NOMO-1 treated with dmso at 0.1 percent for 144 hours (cell line): Measurements from ENCODE around the gene IGSF23.

Source experiments
- DNase-seq: peaks from one replicate; lab custom pipeline; 2025; ENCODE audit not compliant: unreplicated experiment; lab: John Stamatoyannopoulos, UW

The IGSF23 gene

GRCh38 chr19:44613295-44614178 is at the start of gene IGSF23:
Gene IGSF23 (plus strand): TSS chr19:44613563. CDS start chr19:44613646, 83 bp downstream.
- DNase-seq: no peak

GRCh38 chr19:44566984-44567383 is 46.4 kb upstream of the IGSF23 start:
- no peak for DNase-seq

GRCh38 chr19:44567745-44568144 is 45.6 kb upstream of the IGSF23 start:
- no peak for DNase-seq

GRCh38 chr19:44570603-44570983 is 42.8 kb upstream of the IGSF23 start:
- DNase-seq: no peak

GRCh38 chr19:44570984-44571684 is 42.2 kb upstream of the IGSF23 start:
- peak; percentile 21 for DNase-seq

GRCh38 chr19:44571830-44572580 is 41.4 kb upstream of the IGSF23 start:
- no peak for DNase-seq

- DNase-seq: no peak
Observed at GRCh38 chr19:44572581-44572900, 40.8 kb upstream of the IGSF23 start.

GRCh38 chr19:44573183-44573582 is 40.2 kb upstream of the IGSF23 start:
- DNase-seq: no peak

- DNase-seq: no peak
Observed at GRCh38 chr19:44573627-44574026, 39.7 kb upstream of the IGSF23 start.

GRCh38 chr19:44574186-44574950 is 39.0 kb upstream of the IGSF23 start:
- DNase-seq: no peak

GRCh38 chr19:44575116-44575700 is 38.2 kb upstream of the IGSF23 start:
- DNase-seq: no peak

- DNase-seq: no peak
Observed at GRCh38 chr19:44576843-44577565, 36.4 kb upstream of the IGSF23 start.

- no peak for DNase-seq
Observed at GRCh38 chr19:44577566-44577874, 35.8 kb upstream of the IGSF23 start.

GRCh38 chr19:44579663-44580365 is 33.5 kb upstream of the IGSF23 start:
- no peak for DNase-seq

- DNase-seq: no peak
Observed at GRCh38 chr19:44580366-44580895, 32.9 kb upstream of the IGSF23 start.

- DNase-seq: no peak
Observed at GRCh38 chr19:44581288-44581687, 32.1 kb upstream of the IGSF23 start.

GRCh38 chr19:44582581-44583265 is 30.6 kb upstream of the IGSF23 start:
- no peak for DNase-seq

- no peak for DNase-seq
Observed at GRCh38 chr19:44585371-44586133, 27.8 kb upstream of the IGSF23 start.
